Midbrain (tissue), 1 donor: Measurements from ENCODE around the gene NSF.
"Not testable (repeated sequence)": the region's sequence is repeated elsewhere in the genome, so short reads cannot be mapped to it uniquely, and the experiment has no call there.

Source experiments
- DNase-seq: peaks from one replicate; lab custom pipeline; 2025; lab: John Stamatoyannopoulos, UW

NSF gene

DNA sequence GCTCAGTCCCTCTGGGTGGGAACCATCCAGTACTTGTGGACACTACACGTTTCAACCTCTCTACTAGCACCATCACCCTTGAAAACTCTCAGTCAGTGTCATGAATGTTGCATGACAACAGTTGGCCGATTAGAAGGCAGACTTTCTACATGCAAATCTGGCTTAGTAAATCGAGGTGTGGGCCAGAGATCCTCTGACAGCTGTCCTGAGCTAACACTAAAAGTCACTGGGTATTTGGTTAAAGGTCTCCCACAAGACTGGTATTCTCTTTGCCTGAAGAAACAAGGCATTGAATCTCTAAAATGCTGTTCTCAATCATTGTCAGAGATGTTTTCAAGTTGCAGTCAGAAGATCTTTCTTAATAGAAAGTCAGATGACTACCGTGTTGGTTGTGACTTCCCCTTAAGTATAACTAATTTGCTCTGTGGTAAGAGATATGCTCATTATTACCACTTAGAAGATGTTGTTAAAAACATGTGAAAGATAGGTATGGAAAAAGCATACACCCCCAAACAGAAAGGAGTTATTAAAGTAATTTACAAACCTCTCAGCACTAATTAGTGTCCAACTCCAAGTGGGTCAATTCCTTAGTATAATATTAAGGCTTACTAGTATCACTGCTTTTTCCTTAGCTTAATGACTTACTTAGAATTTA lies 165.7 kb downstream of the NSF start:
- no peak for DNase-seq

DNA sequence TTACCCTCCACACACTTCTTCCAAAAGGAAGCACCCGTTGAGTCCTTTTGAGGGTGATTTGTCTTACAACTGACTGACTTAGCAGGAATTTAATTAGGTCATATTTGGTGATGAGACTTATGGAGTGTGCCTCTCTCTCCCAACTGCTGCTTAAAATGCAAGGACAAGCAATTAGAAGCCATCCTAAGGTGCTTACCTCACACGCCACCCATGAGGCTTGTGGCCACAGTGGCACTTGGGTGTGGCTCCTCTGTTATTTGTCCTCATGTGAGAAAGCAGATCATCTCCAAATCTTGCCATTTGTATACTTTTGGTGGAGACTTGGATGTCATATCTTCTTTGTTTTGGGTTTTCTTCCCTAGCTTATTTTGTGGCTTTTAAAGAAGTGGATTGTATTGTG lies 166.4 kb downstream of the NSF start:
- DNase-seq: no peak

DNA sequence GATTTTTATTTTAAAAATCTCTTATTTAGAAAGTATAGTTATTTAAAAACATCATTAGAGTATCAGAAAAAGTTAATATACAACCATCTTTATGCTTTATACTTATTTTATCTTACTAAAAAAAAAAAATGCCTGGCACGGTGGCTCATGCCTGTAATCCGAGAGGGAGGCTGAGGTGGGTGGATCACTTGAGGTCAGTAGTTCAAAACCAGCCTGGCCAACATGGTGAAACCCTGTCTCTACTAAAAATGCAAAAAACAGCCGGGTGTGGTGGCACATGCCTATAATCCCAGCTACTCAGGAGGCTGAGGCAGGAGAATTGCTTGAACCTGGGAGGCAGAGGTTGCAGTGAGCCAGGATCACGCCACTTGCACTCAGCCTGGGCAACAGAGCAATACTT lies 167.1 kb downstream of the NSF start:
- not testable (repeated sequence) for DNase-seq

GRCh38 chr17:46758614-46759013 lies 168.1 kb downstream of the NSF start:
- DNase-seq: no peak

DNA sequence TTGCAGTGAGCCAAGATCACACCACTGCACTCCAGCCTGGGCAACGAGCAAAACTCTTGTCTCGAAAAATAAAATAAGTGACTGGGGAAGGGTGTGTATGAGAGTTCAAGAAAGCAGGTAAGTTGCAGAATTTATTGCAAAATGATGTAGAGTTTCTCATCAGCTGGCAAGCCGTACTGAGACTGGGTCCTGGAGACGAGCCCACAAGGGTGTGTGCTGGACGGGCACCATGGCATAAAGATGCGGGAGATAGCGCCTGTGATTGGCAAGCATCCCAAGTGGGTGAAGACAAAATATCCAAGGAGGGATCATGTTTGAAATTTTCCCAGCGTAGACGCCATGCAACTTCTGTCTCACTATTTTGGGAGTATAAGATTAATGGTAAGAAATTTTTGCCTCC lies 168.7 kb downstream of the NSF start:
- DNase-seq: no peak

- DNase-seq: no peak
These were observed 172.9 kb downstream of the NSF start for GRCh38 chr17:46763416-46763815.

DNA sequence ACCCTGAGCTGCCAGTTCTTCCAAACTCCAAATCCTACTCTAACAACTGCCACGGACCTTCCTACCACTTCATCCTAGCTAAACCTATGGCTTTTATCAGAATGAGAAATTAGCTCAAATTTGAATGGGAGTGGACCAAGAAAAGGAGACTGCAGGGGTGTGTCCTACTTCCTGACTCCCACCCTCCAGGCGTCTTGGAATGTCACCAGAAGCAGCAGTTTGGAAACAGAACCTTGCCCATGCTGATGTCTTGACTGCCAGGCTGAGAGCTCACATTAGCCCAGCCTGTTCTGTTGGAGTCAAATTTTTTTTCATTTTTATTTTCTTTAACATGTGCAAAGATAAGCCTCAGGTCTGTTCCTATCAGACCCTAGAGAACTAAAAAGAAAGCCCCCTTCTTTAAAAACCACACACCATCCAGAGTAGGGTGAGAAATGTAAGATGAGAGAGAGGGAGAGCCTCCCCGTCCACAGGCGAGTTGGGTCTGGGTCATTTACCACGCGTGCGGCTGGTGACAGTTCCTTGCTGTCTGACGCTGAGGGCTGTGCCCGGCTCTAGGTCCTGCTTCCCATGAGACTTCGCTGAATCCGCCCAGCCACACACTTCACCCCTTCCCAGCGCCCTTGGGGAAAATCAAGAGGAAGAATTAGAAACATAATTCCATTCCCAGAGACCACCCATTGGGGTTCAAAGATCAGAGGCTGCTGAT lies 173.7 kb downstream of the NSF start:
- no peak for DNase-seq

- no peak for DNase-seq
These were observed 174.4 kb downstream of the NSF start for GRCh38 chr17:46764709-46765401.

- DNase-seq: no peak
These were observed 175.0 kb downstream of the NSF start for GRCh38 chr17:46765453-46765852.

- DNase-seq: no peak
These were observed 176.3 kb downstream of the NSF start for GRCh38 chr17:46766493-46767491.

DNA sequence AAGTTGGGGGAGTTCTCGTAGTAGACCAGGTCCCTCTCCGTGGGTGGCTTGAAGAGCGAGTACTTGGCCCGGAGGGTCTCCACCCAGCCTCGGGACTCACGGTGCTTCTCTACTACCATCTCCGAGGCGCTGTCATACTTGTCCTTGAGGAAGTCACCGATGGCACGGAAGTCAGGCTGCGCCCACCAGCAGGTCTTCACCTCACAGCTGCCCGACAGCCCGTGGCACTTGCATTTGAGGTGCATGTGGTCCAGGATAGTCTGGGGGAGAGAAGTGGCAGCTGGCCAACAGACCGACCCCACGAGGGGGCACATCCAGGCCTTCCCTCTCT lies 178.0 kb downstream of the NSF start:
- DNase-seq: no peak

DNA sequence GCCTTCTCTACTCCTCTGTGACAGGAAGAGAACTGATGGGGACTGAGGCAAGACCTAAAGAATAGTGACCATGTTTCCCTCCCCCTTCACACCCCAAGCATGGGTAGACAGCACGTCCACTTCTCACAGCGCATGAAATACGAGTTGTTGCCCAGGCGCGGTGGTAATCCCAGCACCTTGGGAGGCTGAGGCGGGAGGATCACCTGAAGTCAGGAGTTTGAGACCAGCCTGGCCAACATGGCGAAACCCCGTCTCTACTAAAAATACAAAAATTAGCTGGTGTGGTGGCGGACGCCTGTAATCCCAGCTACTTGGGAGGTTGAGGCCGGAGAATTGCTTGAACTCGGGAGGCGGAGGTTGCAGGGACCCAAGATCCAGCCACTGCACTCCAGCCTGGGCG lies 178.4 kb downstream of the NSF start:
- DNase-seq: not testable (repeated sequence)

- no peak for DNase-seq
These were observed 179.3 kb downstream of the NSF start for GRCh38 chr17:46769531-46770438.

DNA sequence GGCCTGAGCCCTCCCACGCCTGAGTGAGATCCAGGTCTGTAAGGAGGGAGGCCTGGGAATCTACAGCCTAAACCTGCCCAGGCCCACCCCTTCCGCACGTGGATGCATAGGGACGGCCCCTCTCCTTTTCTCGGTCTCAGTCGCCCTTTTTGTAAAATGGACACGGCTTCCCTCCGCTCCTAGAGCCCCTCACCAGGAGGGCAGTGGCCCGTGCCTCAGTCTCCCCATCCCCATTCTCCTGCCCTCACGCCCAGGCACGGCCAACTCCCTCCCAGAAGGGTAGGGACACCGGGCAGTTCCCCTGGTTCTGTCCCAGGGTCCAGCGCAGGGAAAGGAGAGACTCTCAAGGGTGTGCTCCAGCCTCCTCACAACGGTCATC lies 180.0 kb downstream of the NSF start:
- no peak for DNase-seq

GRCh38 chr17:46770818-46771560 lies 180.5 kb downstream of the NSF start:
- no peak for DNase-seq

GRCh38 chr17:46771561-46772474 lies 181.3 kb downstream of the NSF start:
- no peak for DNase-seq

DNA sequence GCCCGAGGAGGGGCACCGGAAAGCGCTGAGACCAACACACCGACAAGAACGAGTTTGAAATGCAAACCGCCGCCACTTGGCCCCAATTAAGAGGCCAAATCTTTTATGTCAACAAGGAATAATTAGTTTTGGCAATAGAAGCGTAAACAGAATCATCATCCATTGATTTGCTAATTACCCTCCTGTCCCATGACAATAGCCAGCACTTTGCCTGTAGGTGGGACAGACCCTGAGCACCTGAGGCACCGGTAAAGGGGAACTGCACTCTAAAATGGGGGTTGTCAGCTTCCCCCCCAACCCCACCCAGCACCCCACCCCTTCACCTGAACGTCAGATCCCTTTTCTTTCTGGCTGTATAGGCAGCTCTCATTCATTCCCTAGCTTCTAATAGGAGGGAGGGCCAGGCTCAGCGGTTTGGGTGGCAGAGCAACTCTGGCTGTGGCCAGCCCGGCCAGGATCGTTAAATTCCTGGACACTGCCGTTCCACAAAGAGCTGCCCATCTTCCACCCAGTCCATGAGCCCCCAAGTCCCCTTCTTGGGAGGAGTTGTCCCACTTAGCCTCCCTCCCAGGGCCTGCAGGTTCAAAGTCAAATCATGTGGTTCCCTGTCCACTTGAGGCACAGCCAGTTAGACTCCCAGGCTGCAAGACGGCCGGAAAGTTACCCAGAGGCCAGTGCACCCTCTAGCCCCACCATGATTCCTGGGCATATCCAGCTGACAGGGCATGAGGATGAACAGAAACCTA lies 182.2 kb downstream of the NSF start:
- no peak for DNase-seq

- no peak for DNase-seq
These were observed 182.7 kb downstream of the NSF start for GRCh38 chr17:46773221-46773605.

DNA sequence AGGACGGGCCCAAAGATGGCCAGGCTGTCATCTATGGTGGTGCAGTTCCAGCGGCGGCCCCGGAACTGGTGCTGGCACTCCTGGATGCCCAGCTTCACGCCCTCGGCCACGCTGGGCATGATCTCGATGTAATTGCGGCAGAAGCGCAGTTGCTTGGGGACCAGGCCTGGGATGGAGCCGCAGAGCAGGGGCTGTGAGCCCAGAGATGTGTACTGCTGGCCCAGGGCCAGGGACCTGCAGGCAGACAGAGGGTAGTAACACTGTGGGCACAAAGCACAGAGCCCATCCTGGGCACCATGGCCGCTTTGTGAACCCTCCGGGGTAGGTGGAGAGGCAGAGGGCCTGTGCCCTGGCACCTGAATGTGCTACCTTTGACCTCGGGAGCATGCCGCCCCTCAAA lies 183.2 kb downstream of the NSF start:
- no peak for DNase-seq
